ENCODE data around the gene ABL1.

The ABL1 gene

DNA sequence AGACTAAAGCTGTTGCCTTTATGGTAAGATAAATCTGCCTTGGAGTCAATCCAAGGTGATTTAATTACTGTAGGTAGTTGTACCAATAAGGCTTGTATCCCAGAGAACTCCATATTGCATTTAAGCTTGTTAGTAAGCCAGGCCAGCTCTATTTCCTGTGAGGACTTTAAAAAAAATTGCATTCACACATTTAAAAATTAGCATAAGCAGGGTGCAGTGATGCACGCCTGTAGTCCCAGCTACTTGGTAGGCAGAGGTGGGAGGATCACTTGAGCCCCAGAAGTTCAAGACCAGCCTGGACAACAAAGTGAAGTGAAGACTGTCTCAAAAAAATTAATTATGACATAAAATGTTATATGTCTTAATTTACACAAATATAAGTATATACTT, 28.7 kb upstream of the ABL1 start:
- H3K4me1 ChIP-seq (ENCODE audit: insufficient read depth, low read length, poor library complexity, severe bottlenecking): no peaks in the 10 kb centered on the region
- H3K9me3 ChIP-seq (ENCODE audit: insufficient read depth, low read depth, low read length): no peaks in the 10 kb centered on the region
- H3K9ac ChIP-seq (ENCODE audit: low read depth, low read length, poor library complexity, severe bottlenecking): no peak overlapping the region
- H3K9me2 ChIP-seq (replicated peaks; ENCODE audit: low read depth, low read length): no peaks in the 10 kb centered on the region
- H3K27me3 ChIP-seq (ENCODE audit: insufficient read depth, low read length, poor library complexity, severe bottlenecking): no peaks in the 10 kb centered on the region
- no peak overlapping the region for H3K4me3 ChIP-seq (ENCODE audit: low read length, poor library complexity, severe bottlenecking)
- no peaks in the 10 kb centered on the region for H4K20me1 ChIP-seq (ENCODE audit: insufficient read depth, low read length, poor library complexity, severe bottlenecking)
- H3K36me3 ChIP-seq (ENCODE audit: insufficient read depth, low read length): no peaks in the 10 kb centered on the region
- no peak overlapping the region for H2AFZ ChIP-seq (ENCODE audit: low read length)
- no peak overlapping the region for H3K4me2 ChIP-seq (ENCODE audit: low read depth, low read length, poor library complexity, severe bottlenecking)
- no peaks in the 10 kb centered on the region for H3K79me2 ChIP-seq (ENCODE audit: insufficient read depth, low read length)
- H3F3A ChIP-seq (ENCODE audit: low read depth): no peaks in the 10 kb centered on the region
- TF ChIP-seq EZH2phosphoT487 (IDR thresholded peaks at IDR 0.05; ENCODE audit: borderline replicate concordance): no peak
- TF ChIP-seq, protein P1, sequence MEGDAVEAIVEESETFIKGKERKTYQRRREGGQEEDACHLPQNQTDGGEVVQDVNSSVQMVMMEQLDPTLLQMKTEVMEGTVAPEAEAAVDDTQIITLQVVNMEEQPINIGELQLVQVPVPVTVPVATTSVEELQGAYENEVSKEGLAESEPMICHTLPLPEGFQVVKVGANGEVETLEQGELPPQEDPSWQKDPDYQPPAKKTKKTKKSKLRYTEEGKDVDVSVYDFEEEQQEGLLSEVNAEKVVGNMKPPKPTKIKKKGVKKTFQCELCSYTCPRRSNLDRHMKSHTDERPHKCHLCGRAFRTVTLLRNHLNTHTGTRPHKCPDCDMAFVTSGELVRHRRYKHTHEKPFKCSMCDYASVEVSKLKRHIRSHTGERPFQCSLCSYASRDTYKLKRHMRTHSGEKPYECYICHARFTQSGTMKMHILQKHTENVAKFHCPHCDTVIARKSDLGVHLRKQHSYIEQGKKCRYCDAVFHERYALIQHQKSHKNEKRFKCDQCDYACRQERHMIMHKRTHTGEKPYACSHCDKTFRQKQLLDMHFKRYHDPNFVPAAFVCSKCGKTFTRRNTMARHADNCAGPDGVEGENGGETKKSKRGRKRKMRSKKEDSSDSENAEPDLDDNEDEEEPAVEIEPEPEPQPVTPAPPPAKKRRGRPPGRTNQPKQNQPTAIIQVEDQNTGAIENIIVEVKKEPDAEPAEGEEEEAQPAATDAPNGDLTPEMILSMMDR (conservative IDR thresholded peaks at IDR 0.05; ENCODE audit: low read length): no peak

DNA sequence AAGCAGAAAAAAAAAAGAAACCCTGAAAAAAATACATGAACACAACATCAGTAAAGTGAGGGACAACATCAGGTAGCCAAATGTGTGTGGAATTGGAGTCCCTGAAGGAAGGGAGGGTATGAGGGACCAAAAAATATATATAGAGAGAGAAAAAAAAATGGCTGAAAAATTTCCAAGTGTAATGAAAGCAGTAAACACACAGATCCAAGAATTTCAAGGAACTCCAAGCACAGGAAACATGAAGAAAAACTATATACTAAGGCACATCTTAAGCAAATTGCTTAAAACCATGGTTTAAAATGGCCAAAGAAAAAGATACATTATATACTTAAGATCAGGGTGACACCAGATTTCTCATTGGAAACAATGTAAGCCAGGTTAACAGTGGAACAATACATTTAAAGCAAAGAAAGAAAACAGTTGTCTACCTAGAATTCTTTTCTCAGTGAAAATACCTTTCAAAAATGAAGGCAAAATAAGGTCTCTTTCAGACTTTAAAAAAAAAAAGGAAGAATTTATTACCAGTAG, 24.4 kb upstream of the ABL1 start:
- Histone ChIP-seq H3K9me2 (replicated peaks; ENCODE audit: low read depth, low read length) (no peaks in the 10 kb centered on the region), H3K4me3 (ENCODE audit: low read length, poor library complexity, severe bottlenecking) (no peak overlapping the region), H3K9me3 (ENCODE audit: insufficient read depth, low read depth, low read length) (no peaks in the 10 kb centered on the region), H3K36me3 (ENCODE audit: insufficient read depth, low read length) (no peaks in the 10 kb centered on the region), H3F3A (ENCODE audit: low read depth) (no peaks in the 10 kb centered on the region), H3K4me1 (ENCODE audit: insufficient read depth, low read length, poor library complexity, severe bottlenecking) (no peaks in the 10 kb centered on the region), H3K9ac (ENCODE audit: low read depth, low read length, poor library complexity, severe bottlenecking) (no peak overlapping the region), H2AFZ (ENCODE audit: low read length) (no peak overlapping the region), H3K79me2 (ENCODE audit: insufficient read depth, low read length) (no peaks in the 10 kb centered on the region), H4K20me1 (ENCODE audit: insufficient read depth, low read length, poor library complexity, severe bottlenecking) (no peaks in the 10 kb centered on the region), H3K27me3 (ENCODE audit: insufficient read depth, low read length, poor library complexity, severe bottlenecking) (no peaks in the 10 kb centered on the region), H3K4me2 (ENCODE audit: low read depth, low read length, poor library complexity, severe bottlenecking) (no peak overlapping the region)
- TF ChIP-seq, protein P1 (conservative IDR thresholded peaks at IDR 0.05; ENCODE audit: low read length): no peak
- TF ChIP-seq EZH2phosphoT487 (IDR thresholded peaks at IDR 0.05; ENCODE audit: borderline replicate concordance): no peak

DNA sequence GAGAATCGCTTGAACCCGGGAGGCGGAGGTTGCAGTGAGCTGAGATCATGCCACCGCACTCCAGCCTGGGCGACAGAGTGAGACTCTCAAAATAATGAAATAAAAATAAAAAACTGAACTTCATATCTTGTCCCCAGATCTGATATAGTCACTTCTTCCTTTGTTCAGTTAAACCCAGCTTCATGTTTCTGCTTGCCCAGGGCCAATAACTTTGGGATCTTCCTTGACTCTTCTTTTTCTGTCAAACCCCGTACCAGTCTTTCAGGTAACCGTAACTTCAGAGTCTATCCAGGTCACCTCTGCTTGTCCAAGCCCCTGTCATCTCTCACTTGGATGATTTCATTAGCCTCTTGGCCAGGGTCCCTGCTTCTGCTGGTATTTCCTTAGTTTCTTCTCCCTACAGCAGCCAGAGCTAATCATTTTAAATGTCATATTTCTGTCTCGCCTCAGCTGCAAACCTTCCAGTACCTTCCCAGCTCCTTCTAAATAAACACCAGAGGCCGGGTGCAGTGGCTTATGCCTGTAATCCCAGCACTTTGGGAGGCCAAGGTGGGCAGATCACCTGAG, 19.7 kb upstream of the ABL1 start:
- H3K9me2 ChIP-seq (replicated peaks; ENCODE audit: low read depth, low read length): no peaks in the 10 kb centered on the region
- no peaks in the 10 kb centered on the region for H3K9me3 ChIP-seq (ENCODE audit: insufficient read depth, low read depth, low read length)
- H3F3A ChIP-seq (ENCODE audit: low read depth): no peaks in the 10 kb centered on the region
- no peaks in the 10 kb centered on the region for H3K79me2 ChIP-seq (ENCODE audit: insufficient read depth, low read length)
- no peak for TF ChIP-seq EZH2phosphoT487 (IDR thresholded peaks at IDR 0.05; ENCODE audit: borderline replicate concordance)
- TF ChIP-seq, protein P1 (conservative IDR thresholded peaks at IDR 0.05; ENCODE audit: low read length): no peak
- no peaks in the 10 kb centered on the region for H3K27me3 ChIP-seq (ENCODE audit: insufficient read depth, low read length, poor library complexity, severe bottlenecking)
- H3K4me2 ChIP-seq (ENCODE audit: low read depth, low read length, poor library complexity, severe bottlenecking): no peak overlapping the region
- H3K4me1 ChIP-seq (ENCODE audit: insufficient read depth, low read length, poor library complexity, severe bottlenecking): no peaks in the 10 kb centered on the region
- no peak overlapping the region for H3K4me3 ChIP-seq (ENCODE audit: low read length, poor library complexity, severe bottlenecking)
- no peak overlapping the region for H2AFZ ChIP-seq (ENCODE audit: low read length)
- H3K36me3 ChIP-seq (ENCODE audit: insufficient read depth, low read length): no peaks in the 10 kb centered on the region
- H4K20me1 ChIP-seq (ENCODE audit: insufficient read depth, low read length, poor library complexity, severe bottlenecking): no peaks in the 10 kb centered on the region
- no peak overlapping the region for H3K9ac ChIP-seq (ENCODE audit: low read depth, low read length, poor library complexity, severe bottlenecking)
